NCI-H128 (cell line): ENCODE measurements around the gene CFAP141.
"Not testable (repeated sequence)": the region's sequence is repeated elsewhere in the genome, so short reads cannot be mapped to it uniquely, and the experiment has no call there.

Experiments used
- DNase-seq: peaks from one replicate; lab custom pipeline; 2025; ENCODE audit not compliant: unreplicated experiment; lab: John Stamatoyannopoulos, UW

Gene CFAP141

DNA sequence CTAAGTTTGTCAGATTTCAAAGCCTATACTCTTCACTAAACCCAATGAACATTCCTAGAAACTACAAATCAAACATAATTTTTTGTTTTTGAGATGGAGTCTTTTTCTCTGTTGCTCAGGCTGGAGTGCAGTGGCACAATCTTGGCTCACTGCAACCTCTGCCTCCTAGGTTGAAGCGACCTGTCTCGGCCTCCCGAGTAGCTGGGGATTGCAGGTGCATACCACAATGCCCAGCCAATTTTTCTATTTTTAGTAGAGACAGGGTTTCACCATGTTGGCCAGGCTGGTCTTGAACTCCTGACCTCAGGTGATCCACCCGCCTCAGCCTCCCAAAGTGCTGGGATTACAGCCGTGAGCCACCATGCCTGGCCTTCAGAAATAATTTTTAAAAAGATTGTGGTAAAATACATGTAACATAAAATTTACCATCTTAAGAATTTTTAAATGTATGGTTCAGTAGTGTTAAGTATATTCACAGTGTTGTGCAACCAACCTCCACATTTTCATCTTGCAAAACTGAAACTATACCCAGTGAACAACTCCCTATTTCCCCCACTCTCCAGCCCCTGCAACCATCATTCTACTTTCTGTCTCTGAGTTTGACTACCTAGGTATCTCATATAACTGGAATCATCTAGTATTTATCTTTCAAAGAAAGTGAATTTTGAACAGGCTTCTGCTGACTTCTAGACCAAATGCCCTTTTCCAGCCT lies 2.7 kb upstream of the CFAP141 start:
- no peak for DNase-seq

GRCh38 chr1:154207262-154207661 lies 1.1 kb upstream of the CFAP141 start:
- no peak for DNase-seq

DNA sequence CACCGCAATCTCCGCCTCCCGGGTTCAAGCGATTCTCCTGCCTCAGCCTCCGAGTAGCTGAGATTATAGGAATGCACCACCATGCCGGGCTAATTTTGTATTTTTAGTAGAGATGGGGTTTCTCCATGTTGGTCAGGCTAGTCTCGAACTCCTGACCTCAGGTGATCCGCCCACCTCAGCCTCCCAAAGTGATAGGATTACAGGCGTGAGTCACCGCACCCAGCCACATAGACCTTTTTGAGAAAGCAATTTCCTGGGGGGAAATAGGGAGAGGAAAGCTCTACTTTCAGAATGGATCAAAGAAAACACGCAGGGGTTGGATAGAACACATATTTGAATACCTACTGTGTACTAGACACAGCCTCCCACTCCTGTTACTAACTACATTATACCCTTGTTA lies 355 bp downstream of the CFAP141 start:
- not testable (repeated sequence) for DNase-seq

DNA sequence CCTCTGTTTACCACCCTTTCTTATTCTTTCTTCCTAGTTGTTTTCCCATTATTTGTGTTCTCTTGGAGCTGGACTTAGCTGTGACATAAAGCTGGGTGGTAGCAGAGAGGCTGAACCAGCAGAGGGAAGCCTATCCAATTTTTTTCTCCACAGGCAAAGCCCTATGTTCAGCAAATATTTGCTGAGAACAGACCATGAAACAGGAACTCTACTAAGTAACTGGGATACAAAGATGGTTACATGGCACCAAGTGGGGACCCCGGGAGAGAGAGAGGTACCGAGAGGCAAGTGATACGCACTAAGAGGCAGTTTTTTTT lies 6.6 kb downstream of the CFAP141 start:
- no peak for DNase-seq

- peak; percentile 40 for DNase-seq
These were observed 7.2 kb downstream of the CFAP141 start for GRCh38 chr1:154198756-154199562.

DNA sequence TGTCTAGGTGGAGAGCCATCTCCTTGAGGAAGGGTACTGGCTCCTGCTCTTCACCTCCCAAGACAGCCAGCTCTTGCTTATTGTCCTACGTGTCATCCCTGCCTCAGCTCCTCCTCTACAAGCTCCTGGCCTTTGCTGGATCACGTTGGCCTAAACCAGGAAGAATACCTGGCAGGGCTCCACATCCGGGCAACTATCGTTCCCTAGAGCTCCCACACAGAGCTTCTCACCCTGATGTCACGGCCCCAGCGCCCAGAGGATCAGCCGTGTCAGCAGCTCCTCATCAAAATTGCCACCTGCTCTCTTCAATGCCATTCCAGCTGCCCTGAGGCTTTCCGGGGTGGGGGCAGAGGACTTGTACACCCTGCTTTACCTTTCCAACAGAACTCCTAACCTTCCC lies 12.3 kb downstream of the CFAP141 start:
- no peak for DNase-seq

- DNase-seq, result no peak
These were observed 13.7 kb downstream of the CFAP141 start for GRCh38 chr1:154192476-154192875.

- no peak for DNase-seq
These were observed 14.1 kb downstream of the CFAP141 start, which contains the start of gene TPM3 for GRCh38 chr1:154191990-154192461. Gene TPM3, minus strand, starts transcription at chr1:154192100. Its CDS starts 82 bp downstream, at chr1:154192018.

DNA sequence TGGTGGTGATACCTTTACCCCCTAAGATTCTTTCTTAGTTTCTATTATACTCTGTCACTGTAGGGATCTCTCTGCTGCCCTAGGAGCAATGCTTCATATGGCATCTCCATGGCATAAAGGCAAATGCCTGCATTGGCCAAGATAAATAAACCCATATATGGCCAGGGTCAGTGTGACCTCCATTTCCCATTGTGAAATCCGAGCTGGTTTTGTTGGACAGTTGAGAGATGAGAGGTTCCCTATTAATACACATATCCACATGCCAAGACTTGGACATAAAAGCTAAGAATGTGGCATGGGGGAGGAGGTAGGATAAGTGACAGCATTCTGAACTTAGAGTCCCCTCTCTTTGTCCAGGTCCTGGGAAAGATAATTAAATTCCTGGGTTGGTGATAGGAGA lies 15.6 kb downstream of the CFAP141 start:
- no peak for DNase-seq

DNA sequence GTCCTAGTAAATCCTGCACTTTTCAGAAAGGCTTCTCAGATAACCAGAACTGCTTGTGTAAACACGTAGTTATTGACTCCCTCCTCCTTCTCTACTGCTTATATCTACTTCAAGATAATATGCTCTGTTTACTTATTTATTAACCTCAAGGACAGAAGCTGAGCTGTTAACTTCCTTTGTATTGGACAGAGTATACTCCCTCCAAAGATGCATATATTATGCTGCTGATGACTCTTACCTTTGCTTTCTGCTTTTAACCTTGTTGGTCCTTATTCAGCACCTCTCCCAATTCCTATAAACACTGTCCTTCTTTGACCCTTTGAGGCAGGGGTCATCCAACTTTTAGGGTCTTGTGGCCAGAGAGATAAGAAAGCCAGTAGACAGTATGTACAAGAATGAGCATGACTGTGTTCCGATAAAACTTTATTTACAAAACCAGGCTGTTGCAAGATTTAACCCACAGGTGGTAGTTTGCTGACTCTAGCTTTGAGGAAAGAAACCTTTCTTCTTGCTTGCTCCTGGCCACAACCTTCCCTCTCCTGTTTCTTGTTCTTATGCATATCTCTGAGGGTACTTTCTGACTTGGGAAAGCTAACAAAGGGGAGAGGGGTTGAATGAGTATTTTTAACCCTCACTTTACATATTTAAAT lies 19.2 kb downstream of the CFAP141 start:
- DNase-seq, result no peak

- peak; percentile 53 for DNase-seq
These were observed 20.0 kb downstream of the CFAP141 start for GRCh38 chr1:154186177-154186576.

DNA sequence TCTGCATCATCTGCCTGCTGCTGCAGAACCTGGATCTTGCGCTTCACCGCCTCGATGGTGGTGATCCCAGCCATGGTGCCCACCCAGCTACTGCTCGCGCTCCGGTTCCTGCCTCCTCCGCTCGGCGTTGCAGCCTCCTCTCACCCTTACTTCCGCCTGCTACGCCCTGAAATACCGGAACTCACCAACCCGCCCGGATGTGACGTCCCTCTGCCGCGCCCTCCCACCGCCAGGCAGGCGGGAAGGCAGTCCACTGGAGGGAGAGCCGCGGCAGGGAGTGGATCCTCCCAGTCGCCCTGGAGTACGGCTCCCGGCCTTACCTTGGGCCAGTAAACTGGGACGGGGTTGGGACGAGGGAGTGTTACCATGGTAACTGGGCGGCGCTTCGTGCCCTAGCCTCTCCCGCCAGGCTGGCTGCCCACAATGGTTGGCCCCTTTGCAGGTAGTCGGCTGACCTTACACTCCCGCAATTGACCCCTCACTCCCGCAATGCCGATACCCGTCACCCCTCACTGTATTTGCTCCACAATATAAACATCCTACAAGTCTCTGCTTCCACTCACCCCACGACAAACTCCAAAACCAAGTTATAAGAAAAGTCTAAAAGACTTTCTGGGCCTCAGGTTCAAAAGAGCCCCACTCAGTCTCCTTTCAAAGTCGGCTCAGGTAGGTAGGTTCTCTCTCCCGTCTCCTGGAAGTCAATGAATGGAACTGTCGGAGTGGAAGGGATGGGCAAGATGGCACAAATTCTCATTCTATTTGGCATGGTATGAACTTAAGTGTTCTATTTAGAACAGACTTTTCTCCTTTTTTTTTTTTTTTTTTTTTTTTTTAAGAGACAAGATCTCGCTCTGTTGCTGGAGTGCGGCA lies 22.9 kb downstream of the CFAP141 start:
- peak; percentile 98 for DNase-seq

DNA sequence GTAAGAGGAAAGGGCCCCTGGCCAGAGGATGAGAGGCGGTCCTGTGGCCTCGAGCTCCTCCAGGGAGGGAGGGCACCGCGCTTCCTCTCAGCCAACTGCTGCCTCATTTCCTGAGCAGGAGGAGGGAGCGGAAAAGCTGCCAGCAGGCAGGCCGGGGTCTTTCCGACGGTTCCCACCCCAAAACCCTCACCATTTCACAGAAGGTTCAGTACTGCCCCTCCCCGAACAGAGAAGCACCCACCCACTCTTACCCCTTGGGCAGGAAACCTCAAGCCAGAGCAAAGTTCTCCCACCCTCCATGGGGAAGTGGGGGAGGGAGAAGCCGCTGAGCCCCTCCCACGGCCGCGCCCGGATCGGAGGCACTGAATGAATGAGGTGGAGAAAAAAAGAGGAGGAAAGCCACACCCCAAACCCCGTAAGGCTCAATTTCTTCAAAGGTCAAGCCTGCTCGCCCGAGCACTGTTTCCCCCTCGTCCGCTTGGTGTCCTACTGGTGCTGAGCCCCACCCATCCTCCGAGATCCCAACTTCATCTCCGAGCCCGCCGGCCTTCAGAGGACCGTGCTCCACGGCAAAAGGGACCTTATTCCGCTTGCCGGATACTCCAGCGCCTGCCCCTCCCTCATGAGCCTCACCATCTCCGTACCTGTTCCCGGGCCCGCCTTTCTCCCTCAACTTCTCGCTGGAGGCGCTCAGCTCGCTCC lies 23.6 kb downstream of the CFAP141 start:
- DNase-seq, result peak; percentile 6

DNA sequence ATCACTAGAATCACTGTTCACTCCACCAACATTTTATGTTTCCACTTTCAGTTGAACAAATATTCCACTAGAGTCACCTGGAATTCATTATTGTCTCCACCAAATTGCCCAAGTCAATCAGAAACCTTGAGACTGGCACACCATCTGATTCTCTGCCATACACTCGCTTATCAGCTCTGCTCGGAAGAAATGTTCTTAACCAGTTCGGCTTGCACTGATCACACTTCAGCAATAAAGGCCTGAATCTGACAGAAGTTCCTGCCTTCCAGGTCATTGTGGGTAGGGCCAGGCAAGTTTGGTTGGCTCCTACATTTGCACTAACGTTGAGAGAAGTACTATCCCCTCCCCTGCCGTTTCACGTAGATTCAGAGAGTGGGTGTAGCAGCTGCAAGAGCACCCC lies 24.2 kb downstream of the CFAP141 start:
- no peak for DNase-seq

DNA sequence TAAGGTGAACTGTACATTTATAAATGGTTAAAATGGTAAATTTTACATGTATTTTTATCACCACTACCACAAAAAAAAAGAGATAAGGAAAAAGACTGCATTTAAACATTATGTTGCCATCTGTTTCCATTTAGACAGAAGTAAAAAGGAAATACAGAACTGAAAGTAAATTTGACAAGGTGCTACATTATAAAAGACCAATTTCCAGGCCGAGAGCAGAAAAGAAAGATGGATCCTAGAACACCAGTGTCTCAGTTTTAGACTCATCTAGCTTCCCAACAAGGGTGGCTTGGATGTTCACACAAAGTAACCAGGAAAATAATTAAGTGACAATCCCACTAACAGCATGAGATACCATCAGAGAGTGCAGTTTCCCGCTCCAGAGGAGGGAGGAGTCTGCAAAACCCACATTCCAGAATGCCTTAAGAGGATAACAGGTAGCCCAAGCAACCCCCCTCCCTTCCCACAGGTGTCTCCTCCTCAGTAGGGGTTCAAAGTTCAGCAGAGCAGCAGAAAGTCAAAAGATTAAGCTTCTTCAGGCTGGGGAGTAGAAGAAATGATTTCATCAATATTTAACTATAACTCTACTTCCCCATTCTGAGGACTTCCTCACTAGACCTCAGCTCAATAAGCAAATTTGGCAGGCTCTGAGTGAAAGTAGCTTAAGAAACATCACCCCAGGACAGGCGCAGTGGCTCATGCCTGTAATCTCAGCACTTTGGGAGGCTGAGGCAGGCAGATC lies 26.0 kb downstream of the CFAP141 start:
- DNase-seq, result no peak

- no peak for DNase-seq
These were observed 27.0 kb downstream of the CFAP141 start for GRCh38 chr1:154178911-154179811.

DNA sequence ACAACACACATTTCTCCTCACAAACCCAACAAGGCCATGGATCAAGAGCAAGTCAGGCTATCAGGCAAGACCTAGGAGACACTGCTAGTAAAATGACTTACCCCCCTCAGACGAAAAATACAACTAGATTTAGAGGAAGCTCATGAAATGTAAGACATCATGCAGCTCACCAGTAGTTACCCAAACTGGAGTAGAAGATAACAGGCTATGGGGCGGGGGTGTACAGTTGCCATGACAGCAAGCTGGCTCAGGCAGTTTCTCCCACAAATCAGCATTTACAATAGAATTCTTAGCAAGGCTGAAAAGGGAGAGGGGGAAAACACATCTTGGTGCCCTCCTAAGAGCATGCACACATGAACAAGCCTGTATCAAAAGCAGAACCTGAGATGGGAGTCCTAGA lies 28.1 kb downstream of the CFAP141 start:
- no peak for DNase-seq

- no peak for DNase-seq
These were observed 29.8 kb downstream of the CFAP141 start for GRCh38 chr1:154176337-154176736.

GRCh38 chr1:154174654-154175053 lies 31.5 kb downstream of the CFAP141 start:
- no peak for DNase-seq
